GM19438 (cell line): ENCODE results near the gene MBOAT7.
"Not testable (repeated sequence)": the region's sequence is repeated elsewhere in the genome, so short reads cannot be mapped to it uniquely, and the experiment has no call there.

Experiments used
- ATAC-seq: cut with Tn5 transposase; IDR thresholded peaks from one replicate; pipeline ENCODE4 v1.9.1; 2021; ENCODE audit warnings: low read depth; ENCODE audit not compliant: unreplicated experiment

The MBOAT7 gene

GRCh38 chr19:54189735-54190502 is 539 bp upstream of the MBOAT7 start:
- ATAC-seq, result peak; percentile 42

GRCh38 chr19:54188215-54188871 is 1.0 kb downstream of the MBOAT7 start:
- ATAC-seq, result no peak

- ATAC-seq, result no peak
Measured at GRCh38 chr19:54186934-54187381, 2.4 kb downstream of the MBOAT7 start.

- no peak for ATAC-seq
Measured at GRCh38 chr19:54186351-54186750, 3.0 kb downstream of the MBOAT7 start.

DNA sequence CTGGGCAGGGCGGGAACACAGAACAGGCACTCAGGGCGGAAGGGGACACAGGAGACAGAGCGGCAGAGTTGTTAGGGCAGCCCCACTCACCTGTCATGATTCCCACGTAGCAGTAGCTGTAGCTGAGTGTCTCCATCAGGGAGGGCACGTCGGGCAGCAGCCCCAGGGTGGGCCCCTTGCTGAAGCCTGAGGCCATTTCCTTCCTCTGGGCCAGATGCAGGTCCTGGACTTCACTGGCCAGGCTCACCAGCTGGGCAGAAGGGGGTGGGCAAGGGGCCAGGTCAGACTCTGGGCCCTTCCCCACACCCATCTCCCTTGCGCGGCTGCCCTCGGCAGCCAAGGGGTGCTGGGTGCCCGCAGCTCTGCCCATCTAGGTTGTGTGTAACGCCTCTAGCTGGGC is 5.9 kb downstream of the MBOAT7 start:
- no peak for ATAC-seq

DNA sequence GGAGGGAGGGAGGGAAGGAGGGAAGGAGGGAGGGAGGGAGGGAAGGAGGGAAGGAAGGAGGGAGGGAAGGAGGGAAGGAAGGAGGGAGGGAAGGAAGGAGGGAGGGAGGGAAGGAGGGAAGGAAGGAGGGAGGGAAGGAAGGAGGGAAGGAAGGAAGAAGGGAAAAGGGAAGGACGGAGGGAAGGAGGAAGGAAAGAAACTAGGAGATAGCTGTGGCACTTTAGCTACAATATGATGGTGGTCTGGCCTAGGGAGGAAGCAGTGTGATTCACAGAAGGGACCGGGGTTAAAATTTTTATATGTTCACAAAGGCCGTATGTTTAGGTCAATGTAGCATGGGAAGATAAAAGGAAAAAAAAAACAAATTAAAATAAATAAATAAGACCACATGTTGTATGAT is 7.5 kb downstream of the MBOAT7 start:
- ATAC-seq, result not testable (repeated sequence)

DNA sequence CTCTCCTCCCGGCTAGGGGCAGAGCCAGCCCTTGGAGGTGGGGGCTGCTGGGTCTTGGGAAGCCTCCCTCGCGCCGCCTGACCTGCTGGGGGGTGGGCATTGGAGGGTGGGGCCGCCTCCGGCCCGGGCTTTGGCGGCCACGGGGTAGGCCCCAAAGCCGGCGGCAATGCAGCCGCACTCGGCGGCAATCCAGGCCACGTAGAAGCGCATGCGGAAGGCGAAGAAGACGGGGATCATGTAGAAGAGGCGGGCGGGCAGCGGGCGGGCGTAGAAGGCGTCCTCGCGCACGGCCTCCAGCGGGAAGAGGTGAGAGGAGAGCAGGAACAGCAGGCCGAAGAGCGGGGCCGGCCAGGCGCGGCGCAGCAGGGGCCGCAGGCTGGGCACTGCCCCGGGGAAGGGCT is 8.7 kb downstream of the MBOAT7 start:
- no peak for ATAC-seq

GRCh38 chr19:54179921-54180461 is 9.4 kb downstream of the MBOAT7 start:
- ATAC-seq, result no peak

DNA sequence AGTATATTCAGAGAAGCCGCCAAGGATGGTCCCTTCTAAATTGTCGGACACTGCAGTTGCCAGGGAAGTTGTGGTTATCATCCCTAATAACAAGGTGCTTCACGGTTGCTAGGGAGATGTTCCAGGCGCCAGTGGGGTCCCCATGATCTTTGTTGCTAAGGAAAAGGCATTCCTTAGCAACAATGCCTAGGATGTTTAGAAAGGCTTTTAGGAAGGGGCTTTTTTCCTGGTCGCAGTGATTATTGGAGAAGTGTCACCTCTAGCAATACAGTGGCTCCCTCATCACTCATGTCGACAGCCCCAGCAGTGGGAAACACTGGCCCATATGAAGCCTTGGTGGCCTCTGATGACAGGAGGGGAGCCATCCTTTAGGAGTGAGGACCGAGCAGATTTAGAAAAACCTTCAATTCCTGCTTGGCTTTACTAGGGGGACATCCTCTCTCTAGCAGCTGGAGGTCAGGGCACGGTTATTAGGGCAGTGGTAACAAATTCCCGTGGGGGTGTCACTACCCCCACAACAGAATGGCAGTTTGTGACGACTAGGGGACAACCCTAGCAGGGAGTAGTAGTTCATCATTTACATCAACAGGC is 10.0 kb downstream of the MBOAT7 start:
- no peak for ATAC-seq

DNA sequence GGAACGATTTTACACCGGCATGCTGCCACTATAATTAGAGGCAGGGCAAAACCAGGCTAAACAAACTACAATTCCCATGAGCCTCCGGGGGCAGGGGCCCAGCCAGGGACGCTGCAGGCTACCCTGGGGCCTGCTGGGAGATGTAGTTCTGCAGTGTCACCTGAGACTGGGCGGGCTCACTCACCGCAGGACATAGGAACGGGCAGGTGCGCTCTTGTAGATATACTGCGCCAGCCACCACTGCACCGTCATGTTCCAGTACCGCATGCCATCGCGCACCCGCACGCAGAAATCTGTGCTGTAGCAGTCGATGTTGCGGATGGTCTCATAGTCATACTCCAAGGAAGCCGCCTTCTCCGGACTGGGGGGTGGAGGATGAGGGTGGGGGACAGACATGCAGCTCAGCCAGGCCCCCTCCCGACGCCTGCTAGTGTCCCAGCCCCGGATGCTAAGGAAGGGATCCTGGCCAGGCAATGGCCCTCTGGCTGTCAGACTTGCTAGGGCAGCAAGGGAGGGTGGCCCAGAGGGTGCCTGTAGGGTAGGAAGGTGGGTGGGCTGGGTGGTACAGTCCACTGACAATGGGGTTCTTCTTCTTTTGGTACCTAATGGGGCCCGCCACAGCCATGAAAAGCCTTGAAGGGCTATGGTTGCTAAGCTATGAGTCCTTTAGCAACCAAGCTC is 10.7 kb downstream of the MBOAT7 start:
- ATAC-seq, result no peak

DNA sequence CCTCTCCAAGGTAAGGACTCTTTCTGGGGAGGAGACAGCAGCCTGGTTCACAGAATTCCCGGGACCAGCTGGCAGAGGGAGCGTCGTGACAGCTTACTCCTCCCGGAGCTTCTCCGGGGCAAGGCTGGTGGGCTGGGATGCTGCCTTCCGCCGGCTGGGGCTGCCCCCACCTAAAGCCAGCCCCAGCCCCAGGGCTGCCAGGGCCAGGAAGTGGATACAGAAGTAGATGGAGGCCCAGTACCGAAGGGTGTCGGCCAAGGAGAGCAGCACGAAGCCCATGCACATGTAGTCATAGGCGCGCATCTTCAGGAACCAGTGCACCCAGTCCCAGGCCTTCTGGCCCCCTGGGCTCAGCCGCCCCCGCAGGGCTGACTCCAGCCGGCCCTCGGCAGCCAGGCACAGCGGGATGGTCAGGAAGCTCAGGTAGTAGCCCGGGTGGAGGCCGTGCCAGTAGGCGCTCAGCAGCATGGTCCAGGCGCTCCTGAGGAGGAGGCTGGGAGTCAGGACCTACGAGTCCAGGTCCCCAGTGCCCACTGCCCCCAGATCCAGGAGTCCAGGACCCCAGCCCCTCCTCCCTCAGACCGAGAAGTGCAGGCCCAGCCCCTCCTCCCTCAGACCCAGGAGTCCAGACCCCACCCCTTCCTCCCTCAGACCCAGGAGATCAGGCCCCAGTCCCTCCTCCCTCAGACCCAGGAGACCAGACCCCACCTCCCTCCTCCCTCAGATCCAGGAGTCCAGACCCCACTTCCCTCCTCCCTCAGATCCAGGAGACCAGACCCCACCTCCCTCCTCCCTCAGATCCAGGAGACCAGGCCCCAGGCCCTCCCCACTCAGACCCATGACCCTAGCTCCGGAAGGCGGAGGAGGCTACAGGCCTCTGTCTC is 15.2 kb downstream of the MBOAT7 start:
- ATAC-seq, result no peak

DNA sequence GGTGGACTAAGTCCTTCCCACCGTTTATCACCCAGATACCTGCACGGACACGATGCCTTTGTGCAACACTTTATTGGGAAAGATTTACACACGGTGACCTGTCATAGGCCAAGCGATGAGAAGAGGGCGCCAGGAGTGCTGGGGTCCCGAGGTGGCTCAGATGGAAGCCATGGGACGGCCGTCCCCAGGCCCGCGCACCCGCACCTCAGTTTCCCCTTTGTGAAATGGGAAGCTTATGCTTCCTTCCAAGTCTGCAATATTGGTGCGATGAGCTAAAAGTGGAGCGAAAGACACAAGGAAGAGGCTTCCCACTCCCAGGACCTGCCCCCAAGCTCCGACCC is 16.1 kb downstream of the MBOAT7 start:
- no peak for ATAC-seq

DNA sequence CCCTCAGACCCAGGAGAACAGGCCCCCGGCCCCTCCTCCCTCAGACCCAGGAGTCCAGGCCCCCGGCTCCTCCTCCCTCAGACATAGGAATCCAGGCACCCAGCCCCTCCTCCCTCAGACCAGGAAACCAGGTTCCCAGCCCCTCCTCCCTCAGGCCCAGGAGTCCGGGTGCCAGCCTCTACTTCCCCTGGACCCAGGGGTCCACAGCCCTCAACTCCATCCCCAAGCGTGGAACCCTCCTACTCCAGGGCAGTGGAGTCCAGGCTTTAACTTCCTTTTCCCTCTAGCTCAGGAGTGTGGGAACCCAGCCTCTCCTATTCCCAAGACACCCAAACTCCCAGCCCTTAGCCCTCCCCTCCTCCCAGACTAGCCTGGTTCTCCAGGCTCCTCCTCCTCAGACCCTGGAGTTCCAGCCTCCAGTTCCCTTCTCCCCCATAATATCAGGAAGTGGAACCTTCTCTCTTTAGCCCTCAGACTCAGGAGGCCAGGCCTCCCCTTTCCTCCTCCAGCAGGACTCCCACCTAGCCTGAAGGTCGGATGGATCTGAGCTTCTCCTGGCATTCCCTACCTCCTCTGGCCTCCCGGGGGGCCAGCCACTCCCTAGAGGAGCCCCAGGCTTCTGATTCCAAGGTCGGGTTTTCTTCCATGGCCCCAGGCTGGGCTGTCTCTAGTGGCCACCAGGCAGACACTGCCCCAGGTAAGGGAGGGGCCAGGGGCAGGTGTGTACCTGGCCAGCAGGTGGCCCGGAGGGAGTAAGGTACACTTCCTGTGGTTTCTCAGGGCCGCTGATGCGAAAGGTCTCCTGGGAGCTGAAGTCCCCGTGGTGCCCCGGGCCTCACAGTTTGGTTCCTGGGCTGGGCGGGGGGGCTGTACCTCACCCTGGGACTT is 16.7 kb downstream of the MBOAT7 start, which contains the start of gene TMC4:
Gene TMC4, minus strand, starts transcription at position 690 of the 888 bp plus-strand sequence. Its CDS starts 43 bp downstream, at position 647.
- ATAC-seq, result no peak

DNA sequence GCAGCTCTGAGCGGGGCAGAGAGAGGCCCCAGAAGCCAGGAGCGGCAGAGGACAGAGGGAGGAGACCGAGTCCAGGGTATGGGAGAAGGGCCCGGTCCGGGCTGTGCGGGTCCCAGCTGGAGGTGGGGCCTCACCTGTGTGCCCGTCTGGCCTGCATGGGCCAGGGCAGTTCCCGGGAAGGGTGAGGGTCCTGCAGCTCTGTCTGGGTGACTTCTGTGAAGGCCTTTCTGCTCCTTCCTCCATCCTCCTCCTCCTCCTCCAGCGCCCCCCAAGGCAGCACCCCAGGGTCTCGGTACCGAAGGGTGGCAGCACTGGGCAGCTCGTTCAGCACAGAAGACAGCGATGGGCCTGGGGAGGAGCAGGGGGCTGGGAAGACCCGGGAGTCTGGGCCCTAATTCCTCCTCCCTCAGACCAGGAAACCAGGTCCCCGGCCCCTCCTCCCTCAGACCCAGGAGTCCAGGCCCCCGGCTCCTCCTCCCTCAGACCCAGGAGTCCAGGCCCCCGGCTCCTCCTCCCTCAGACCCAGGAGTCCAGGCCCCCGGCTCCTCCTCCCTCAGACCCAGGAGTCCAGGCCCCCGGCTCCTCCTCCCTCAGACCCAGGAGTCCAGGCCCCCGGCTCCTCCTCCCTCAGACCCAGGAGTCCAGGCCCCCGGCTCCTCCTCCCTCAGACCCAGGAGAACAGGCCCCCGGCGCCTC is 17.5 kb downstream of the MBOAT7 start:
- not testable (repeated sequence) for ATAC-seq

DNA sequence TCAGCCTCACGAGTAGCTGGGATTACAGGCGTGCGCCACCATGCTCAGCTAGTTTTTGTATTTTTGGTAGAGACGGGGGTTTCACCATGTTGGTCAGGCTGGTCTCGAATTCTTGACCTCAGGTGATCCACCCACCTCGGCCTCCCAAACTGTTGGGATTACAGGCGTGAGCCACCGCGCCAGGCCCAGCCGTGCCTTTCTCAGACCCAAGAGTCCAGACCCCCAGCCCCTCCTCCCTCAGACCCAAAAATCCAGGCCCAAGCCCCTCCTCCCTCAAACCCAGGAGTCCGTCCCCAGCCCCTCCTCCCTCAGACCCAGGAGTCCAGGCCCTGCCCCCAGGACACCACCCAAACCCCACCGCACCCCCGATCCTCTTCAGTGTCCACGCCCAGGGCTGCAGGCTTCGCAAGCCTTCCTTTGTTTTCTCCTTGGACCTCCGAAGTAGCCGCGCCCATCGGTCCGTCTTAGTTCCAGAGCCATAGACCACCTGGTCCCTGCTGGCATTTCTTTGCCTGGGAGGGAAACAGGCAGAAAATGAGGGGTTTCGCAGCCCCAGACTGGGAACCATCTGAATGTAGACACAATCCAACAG is 20.1 kb downstream of the MBOAT7 start:
- no peak for ATAC-seq

DNA sequence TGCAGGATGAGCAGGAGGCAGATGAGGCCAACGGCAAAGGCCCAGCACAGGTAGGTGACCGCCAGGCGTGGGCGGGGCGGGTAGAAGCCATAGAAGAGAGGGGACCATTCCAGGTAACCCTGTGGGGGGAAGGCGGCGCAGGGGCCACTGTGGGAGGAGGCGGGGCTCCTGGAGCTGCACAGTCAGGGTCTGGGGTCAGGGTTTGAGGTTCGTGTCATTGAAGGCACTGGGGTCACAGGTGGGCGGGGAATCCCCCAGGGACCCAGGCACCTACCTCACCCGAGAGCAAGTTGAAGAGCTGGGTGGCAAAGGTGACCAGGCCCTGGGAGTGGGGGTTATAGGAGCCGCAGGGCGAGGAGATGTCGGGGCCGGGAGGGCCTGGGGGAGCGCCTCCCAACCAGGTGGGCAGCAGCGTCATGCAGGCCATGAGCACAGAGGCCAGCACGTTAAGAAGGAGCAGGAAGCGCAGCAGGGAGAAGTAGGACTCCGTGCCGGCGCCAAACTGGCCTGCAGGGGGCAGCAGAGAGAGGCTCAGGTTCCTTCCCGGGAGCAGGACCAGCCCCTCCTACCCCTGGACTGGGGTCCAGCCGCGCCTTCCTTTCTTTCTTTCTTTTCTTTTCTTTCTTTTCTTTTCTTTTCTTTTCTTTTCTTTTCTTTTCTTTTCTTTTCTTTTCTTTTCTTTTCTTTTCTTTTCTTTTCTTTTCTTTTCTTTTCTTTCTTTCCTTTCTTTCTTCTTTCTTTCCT is 21.0 kb downstream of the MBOAT7 start:
- peak; percentile 68 for ATAC-seq

DNA sequence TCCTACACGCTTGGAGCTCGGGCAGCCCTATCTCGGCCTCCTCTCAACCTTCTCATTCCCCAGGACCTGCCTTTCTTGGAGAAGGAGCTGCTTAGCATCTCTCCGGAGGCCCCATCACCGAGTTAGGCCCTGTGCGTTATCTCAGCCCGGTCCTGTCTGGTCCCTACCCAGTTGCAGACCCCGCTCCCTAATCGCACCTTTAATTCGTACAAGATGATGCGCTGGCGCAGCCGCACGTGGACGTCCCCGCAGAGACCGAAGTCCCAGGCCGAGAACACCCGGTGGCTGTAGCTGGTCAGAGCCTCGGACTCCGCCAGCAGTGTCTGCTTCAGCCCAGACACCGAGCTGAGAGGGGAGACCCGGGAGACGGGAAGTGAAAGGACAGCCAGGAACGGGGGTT is 24.2 kb downstream of the MBOAT7 start:
- no peak for ATAC-seq
